ENCODE results near the gene PDLIM7.

DNA sequence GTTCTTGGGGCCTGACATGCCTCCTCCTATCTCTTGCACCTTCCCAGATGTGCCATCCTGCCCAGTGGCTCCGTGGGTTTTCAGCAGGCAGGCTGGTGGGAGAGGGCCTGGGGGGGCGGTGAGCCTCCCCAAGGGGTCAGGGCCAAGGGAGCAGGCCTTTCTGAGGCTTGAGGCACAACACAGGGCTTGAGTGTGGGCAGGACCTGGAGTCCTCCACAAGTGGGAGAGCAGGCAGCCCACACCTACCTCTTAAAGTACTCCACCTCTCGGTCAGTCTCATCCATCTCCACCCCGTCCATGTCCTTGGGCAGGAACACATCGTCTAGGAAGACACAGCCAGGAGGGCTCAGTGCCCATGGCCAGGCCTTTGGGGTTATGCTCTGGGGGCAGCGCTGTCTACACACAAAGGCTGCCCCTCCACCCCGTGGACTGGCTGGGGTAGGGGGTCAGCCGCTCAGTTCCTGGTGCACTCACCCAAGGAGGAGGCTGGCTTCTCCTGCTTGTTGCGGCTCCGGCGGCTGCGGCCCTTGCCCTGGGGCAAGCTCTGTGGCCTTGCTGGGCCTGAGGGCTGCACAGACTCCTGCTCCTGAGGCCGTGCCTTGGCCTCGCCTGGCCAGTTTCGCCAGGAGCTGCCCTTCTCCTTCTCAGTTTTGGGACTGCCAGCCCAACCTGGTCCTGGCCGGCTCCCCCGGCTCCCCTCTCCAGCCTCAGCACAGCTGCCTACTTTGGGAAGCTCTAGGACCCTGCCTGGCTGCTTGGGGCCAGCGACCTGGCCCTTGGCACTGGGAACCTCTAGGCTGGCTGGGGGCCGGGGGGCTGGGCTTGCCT lies 26.5 kb upstream of the PDLIM7 start:
- TF ChIP-seq, protein P1, sequence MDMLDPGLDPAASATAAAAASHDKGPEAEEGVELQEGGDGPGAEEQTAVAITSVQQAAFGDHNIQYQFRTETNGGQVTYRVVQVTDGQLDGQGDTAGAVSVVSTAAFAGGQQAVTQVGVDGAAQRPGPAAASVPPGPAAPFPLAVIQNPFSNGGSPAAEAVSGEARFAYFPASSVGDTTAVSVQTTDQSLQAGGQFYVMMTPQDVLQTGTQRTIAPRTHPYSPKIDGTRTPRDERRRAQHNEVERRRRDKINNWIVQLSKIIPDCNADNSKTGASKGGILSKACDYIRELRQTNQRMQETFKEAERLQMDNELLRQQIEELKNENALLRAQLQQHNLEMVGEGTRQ (IDR thresholded peaks at IDR 0.05; ENCODE audit: borderline replicate concordance, low read depth, low read length): no peak
- TF ChIP-seq, protein P2, sequence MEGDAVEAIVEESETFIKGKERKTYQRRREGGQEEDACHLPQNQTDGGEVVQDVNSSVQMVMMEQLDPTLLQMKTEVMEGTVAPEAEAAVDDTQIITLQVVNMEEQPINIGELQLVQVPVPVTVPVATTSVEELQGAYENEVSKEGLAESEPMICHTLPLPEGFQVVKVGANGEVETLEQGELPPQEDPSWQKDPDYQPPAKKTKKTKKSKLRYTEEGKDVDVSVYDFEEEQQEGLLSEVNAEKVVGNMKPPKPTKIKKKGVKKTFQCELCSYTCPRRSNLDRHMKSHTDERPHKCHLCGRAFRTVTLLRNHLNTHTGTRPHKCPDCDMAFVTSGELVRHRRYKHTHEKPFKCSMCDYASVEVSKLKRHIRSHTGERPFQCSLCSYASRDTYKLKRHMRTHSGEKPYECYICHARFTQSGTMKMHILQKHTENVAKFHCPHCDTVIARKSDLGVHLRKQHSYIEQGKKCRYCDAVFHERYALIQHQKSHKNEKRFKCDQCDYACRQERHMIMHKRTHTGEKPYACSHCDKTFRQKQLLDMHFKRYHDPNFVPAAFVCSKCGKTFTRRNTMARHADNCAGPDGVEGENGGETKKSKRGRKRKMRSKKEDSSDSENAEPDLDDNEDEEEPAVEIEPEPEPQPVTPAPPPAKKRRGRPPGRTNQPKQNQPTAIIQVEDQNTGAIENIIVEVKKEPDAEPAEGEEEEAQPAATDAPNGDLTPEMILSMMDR (IDR thresholded peaks at IDR 0.05): no peak
- TF ChIP-seq EZH2phosphoT487 (IDR thresholded peaks at IDR 0.05; ENCODE audit: borderline replicate concordance, low read depth) (no peak), POLR2AphosphoS5 (IDR thresholded peaks at IDR 0.05; ENCODE audit: low read depth, low read length) (no peak)
- TF ChIP-seq, protein P3, sequence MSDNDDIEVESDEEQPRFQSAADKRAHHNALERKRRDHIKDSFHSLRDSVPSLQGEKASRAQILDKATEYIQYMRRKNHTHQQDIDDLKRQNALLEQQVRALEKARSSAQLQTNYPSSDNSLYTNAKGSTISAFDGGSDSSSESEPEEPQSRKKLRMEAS (IDR thresholded peaks at IDR 0.05; ENCODE audit: low read depth): no peak
